HG03432 (cell line): ENCODE results near the gene SLC66A1.
"Not testable (repeated sequence)": the region's sequence is repeated elsewhere in the genome, so short reads cannot be mapped to it uniquely, and the experiment has no call there.

Experiments used
- ATAC-seq: cut with Tn5 transposase; IDR thresholded peaks from one replicate; pipeline ENCODE4 v1.9.1; 2021; ENCODE audit warnings: mild to moderate bottlenecking, moderate library complexity; ENCODE audit not compliant: unreplicated experiment

SLC66A1 gene

DNA sequence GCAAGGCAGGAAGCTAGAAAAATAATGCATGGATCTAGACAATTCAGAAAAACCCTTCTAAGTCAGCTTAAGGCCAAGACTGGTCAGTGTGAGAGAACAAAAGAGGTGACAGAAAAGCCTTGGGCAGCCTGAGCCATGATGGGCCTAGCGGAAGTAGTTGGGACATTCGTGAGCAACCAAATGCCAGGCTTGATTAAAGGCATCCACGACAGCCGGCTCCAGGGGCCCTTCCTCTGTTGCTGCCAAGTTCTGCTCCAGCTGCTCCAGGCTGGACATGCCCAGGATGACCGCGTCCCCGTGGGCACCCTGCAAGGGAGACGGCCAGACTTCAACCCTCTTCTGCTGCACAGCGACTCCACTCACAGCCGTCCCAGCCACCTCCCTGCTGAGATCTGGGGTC, 8.0 kb upstream of the SLC66A1 start:
- ATAC-seq = not testable (repeated sequence)

DNA sequence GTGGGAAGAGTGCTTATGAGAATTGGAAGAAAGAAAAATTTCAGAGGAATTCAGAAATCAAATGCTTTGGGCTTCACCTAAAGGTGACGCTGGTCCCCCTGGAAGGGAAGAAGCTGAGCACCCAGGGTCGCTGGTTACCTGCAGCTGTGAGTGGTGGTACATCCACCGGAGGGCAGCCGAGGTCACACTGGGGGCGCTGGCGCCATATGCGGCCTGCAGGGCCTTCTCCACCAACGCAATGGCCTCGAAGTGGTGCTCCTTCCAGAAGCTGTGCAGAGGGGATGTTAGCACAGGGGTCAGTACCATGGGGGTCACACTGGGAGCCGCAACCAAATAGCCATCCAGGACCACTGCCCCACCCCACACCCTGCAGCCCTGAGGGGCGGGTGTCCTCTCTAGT, 6.2 kb upstream of the SLC66A1 start:
- no peak for ATAC-seq

GRCh38 chr1:19306941-19307340, 5.2 kb upstream of the SLC66A1 start:
- no peak for ATAC-seq

GRCh38 chr1:19307794-19308508, 4.2 kb upstream of the SLC66A1 start:
- no peak for ATAC-seq

DNA sequence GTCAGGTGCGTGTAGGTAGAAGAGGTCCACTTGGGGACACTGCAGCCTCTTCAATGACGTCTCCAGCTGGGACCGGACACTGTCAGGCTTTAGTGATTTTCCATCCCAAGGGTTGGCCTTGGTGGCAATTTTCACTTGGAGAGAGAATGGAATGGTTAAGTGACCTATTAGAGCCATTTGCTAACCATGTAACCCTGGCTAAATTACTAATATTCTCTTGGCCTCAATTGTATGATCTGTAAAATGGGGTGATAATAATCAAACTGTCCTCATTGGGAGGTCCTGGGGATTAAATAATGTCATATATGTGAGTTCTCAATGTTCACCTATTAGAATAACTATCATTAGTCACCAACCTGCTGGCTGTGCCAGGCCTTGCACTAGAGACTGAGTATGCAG, 3.6 kb upstream of the SLC66A1 start:
- ATAC-seq = no peak

DNA sequence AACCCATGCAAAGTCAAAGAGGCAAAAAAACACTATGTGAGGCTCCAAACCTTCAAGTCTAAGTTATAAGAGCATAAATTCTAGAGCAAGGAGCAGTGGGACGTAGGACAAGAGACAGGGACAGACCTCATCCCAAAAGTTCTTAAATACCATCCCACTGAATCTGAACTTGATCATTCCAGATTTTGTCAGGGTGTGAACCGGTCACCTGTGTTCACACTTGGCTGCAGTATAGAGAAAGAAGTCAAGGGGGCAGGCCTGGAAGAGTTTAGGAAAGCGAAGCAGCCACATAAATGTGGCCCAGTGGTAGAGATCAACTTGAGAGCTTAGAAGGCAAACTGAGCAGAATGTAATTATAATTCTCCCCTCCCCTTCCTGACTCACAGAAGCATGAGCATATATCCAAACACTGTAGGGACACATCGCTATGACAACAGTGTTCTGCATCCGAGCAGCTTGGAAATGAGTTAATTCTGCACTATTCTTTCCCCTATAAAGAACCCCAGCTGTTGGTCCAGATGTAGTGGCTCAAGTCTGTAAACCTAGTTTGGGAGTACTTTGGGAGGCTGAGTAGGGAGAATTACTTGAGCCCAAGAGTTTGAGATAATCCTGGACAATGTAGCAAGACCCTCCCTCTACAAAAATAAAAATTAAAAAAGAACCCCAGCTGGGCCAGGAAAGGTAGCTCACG, 2.9 kb upstream of the SLC66A1 start:
- no peak for ATAC-seq

- ATAC-seq = no peak
Observed at GRCh38 chr1:19310061-19310460, 2.1 kb upstream of the SLC66A1 start.

DNA sequence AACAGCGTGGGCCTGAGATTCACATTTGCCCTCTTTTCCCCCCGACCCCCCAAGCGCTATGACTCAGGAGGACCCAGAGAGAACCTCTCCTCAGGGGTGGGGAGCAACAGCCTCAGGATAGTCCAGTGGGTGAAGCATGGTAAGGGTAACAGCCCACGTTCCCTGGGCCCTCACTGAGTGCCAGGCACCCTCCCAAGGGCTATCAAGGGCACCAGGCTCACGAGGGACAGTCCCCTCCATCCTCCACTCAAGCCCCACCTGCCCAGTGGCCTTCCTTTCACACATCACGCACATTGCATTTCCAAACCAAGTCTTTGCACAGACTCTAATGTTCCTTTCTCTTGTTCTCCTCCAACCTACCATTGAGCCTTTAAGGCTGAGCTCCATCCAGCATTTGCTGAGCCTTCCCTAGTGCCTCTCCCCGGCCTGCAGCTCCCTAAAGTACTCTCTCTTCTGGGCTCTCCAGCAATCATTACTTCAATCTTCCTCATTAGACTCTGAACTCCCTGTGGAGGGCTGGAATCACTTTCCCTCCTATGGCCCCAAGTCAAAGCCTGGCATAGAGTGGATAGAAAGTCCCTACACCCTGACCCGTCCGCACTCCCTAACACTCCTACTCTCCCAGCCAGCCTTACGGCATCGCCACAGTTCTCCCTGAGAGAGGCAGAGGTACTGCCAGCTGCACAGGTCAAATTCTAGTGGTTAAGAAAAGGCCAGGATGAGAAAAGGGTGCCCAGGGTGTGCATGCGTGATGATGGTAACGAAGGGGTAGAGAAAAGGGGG, 1.2 kb upstream of the SLC66A1 start:
- ATAC-seq = no peak

GRCh38 chr1:19311503-19311930, 609 bp upstream of the SLC66A1 start:
- peak; percentile 15 for ATAC-seq

- peak; percentile 12 for ATAC-seq
Observed at GRCh38 chr1:19312782-19313635, 883 bp downstream of the SLC66A1 start.

- no peak for ATAC-seq
Observed at GRCh38 chr1:19313636-19313959, 1.5 kb downstream of the SLC66A1 start.

DNA sequence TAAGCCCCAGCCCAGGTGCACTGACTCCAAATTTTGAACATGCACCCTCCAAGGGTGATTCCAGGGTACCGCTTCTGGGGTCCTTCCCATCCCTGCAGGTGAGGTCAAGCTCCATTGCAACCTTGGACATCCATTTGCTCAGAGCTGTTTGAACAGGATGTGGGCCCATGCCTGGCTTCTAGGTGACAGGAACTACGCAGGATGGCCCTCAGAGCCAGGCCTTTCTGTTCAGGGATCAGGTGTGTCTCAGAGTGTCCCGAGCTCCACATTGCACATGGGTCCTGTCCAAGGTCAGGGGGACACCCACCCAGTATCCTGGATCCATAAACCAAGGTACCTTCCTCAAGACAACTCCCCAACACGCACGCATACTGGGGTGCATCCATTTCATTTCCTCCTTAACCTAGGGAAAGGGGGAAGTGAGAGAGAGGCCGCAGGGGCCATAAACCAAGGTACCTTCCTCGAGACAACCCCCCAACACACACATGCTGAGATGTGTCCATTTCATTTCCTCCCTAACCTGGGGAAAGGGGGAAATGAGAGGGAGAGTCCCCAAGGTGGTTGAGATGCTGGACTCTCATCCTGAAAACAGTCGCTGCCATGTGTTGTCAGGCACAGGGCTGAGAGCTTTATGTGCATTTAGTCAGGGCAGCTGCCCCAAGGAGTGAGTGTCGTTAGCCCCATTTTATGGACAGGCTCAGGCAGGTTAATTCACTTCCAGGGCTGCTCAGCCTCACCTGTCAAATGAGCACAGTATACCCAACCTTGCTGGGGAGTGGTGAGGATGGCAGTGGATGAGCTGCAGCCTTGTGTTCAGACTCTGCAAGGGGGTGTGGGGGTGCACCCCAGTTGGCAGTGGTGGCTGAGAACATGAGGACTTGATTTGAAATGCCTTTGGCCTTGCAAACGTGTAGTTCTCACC, 2.1 kb downstream of the SLC66A1 start:
- ATAC-seq = no peak

- ATAC-seq = no peak
Observed at GRCh38 chr1:19315378-19316198, 3.5 kb downstream of the SLC66A1 start.

DNA sequence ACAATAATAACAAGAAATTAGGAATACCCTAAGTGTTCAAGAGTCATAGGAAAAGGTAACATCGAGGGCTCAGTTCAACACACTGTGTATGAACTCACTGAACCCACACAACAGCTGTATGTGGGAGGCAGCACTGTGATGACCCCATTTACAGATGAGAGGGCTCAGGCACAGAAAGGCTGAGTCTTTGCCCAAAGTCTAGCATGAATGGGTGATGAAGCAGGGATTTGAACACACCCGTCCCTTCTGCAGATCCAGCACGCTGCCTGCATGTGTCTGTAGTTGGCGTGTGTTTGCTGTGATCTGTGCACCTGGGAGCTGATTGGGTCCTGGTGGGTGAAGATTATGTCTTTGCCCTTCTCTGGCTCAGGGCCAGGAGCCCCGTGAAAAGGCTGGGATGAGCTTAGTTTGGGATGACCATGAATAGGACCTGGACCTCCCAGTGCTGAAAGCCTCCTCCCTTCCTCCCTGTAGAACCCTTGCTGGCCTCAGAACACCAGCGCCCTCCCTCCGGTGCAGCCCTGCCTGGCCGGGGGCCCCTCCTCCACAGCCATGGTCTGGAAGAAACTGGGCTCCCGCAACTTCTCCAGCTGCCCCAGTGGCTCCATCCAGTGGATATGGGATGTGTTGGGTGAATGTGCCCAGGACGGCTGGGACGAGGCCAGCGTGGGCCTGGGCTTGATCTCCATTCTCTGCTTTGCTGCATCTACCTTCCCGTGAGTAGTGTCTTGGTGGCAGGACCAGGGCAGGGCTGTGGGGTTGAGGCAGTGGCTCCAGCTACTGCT, 5.2 kb downstream of the SLC66A1 start:
- no peak for ATAC-seq

- ATAC-seq = no peak
Observed at GRCh38 chr1:19319196-19319595, 7.1 kb downstream of the SLC66A1 start.

- no peak for ATAC-seq
Observed at GRCh38 chr1:19321071-19321470, 8.9 kb downstream of the SLC66A1 start.

GRCh38 chr1:19322481-19322880, 10.4 kb downstream of the SLC66A1 start:
- ATAC-seq = no peak

- ATAC-seq = no peak
Observed at GRCh38 chr1:19323987-19324664, 12.0 kb downstream of the SLC66A1 start.
